Stimulated activated CD8-positive, alpha-beta memory T cell treated with anti-CD3 and anti-CD28 coated beads, Interleukin-15, amount 100 ng/mL, for 1 hour (primary cell): ENCODE data around the gene PIGM.

Experiments used
- DNase-seq: peaks from one replicate; pipeline ENCODE4 v3.0.0-alpha.2; 2020; ENCODE audit warnings: low read depth

Gene PIGM

GRCh38 chr1:160022330-160023310 is 9.2 kb downstream of the PIGM start:
- DNase-seq, result no peak

GRCh38 chr1:160021376-160022074 is 10.3 kb downstream of the PIGM start:
- DNase-seq, result no peak

GRCh38 chr1:160020196-160020595 is 11.6 kb downstream of the PIGM start:
- DNase-seq, result no peak

- no peak for DNase-seq
Observed at GRCh38 chr1:160018900-160019299, 12.9 kb downstream of the PIGM start.

GRCh38 chr1:160018347-160018746 is 13.4 kb downstream of the PIGM start:
- DNase-seq, result no peak

DNA sequence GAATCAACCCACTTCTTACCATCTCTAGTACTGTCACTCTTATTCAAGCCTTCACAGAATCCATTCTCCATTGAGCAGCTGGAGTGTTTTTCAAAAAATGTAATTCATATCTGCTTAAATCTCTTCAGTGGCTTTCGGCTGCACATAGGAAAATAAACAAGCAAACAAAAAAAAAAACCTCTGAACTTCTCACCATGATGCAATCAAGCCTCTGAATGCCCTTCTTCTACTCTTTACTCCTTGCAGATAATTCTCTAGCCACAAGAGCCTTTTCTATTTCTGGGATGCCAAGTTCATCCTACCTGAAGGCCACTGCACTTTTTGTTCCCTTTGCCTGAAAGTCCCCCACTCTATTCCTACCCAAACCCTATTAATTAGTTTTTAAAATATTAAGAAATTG is 14.2 kb downstream of the PIGM start:
- no peak for DNase-seq

DNA sequence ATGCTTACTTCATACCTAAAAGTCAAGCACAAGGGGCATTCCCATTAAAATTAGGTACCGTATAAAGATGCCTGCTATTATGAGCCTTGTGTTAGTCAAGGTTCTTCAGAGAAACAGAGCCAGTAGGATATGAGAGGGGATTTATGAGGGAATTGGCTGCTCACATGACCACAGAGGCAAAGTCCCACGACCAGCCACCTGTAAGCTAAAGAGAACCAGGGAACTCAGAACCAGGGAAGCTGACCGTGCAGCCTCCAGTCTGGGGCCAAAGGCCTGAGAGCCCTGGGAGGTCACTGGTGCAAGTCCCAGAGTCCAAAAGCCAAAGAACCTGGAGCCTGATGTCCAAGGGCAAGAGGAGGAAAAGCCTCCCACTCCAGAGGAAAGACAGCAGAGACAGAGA is 20.0 kb downstream of the PIGM start:
- no peak for DNase-seq

GRCh38 chr1:160009801-160010200 is 22.0 kb downstream of the PIGM start:
- DNase-seq, result no peak

GRCh38 chr1:160009081-160009480 is 22.7 kb downstream of the PIGM start:
- DNase-seq, result no peak

- no peak for DNase-seq
Observed at GRCh38 chr1:160007577-160008200, 24.1 kb downstream of the PIGM start.

- peak; percentile 44 for DNase-seq
Observed at GRCh38 chr1:160006312-160006940, 25.4 kb downstream of the PIGM start.

GRCh38 chr1:160005070-160005469 is 26.7 kb downstream of the PIGM start:
- no peak for DNase-seq

DNA sequence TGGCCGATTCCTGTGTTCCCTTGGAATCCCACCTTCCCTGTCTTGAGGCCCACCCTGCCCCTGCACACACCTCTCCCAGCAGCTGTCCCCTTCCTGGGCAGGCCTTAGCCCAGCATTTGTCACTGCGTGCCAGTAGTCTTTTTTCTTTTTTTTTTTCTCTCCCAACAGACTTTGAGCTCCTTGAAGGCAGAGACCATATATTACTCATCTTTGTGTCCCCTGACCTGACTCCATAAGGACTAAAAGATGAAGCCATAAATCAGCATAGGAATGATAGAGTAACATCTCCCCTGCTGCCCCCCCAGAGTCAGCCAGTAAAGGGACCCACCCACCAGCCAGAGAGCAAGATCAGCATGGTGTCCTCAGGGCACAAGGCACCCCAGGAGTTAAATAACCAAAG is 27.4 kb downstream of the PIGM start:
- no peak for DNase-seq

- DNase-seq, result no peak
Observed at GRCh38 chr1:160004001-160004400, 27.8 kb downstream of the PIGM start.

- DNase-seq, result no peak
Observed at GRCh38 chr1:160001440-160001839, 30.4 kb downstream of the PIGM start.

- no peak for DNase-seq
Observed at GRCh38 chr1:159999204-159999603, 32.6 kb downstream of the PIGM start.

- DNase-seq, result no peak
Observed at GRCh38 chr1:159996653-159997052, 35.1 kb downstream of the PIGM start.

- DNase-seq, result no peak
Observed at GRCh38 chr1:159994896-159995295, 36.9 kb downstream of the PIGM start.

GRCh38 chr1:159993911-159994310 is 37.9 kb downstream of the PIGM start:
- no peak for DNase-seq

- DNase-seq, result no peak
Observed at GRCh38 chr1:159992161-159992560, 39.6 kb downstream of the PIGM start.

- no peak for DNase-seq
Observed at GRCh38 chr1:159991513-159991912, 40.3 kb downstream of the PIGM start.

DNA sequence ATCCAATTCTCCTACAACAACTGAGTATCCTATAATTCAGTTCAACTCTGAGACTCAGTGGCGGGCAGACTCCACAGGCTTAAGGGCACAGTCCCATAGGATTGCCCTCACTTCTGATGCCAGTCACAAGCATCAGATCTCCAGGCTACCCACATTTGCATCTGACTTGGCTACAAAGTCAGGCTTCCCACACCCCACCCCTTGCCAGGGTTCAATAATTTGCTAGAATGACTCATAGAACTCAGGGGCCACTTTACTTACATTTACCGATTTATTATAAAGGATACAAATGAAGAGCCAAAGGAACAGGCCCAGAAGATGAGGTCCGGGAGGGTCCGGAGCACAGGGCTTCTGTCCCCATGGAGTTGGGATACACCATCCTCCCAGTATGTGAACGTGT is 41.8 kb downstream of the PIGM start:
- DNase-seq, result no peak
